PC-3 (cell line): ENCODE results near the gene FANCE.

ENCODE experiments used
- CTCF ChIP-seq: fragments of 300-600 bp; sonication (generic); conservative IDR thresholded peaks from 2 replicates; pipeline ENCODE4 v1.5.1; 2017; ENCODE audit warnings: antibody characterized with exemption, low read depth, mild to moderate bottlenecking, low read length
- EZH2 ChIP-seq: fragments of 300-600 bp; sonication (generic); IDR thresholded peaks from one replicate; pipeline ENCODE4 v1.6.1; 2017; ENCODE audit warnings: antibody characterized with exemption, mild to moderate bottlenecking, low read length; ENCODE audit not compliant: unreplicated experiment
- EZH2phosphoT487 ChIP-seq: fragments of 300-600 bp; sonication (generic); IDR thresholded peaks from 2 replicates; pipeline ENCODE4 v1.6.1; 2018; ENCODE audit warnings: mild to moderate bottlenecking, antibody characterized with exemption, low read length, borderline replicate concordance

GRCh38 chr6:35494161-35494563 lies 42.0 kb downstream of the FANCE start:
- TF ChIP-seq EZH2: no peak
- no peak for TF ChIP-seq CTCF
- no peak for TF ChIP-seq EZH2phosphoT487
